Chondrocyte (in vitro differentiated cells): ENCODE results near the gene EHD2. TPM values are rescaled to one million over a fixed set of nuclear protein-coding genes. Genes with fewer than 3 reads are reported as not detected.
"Not testable (repeated sequence)": the region's sequence is repeated elsewhere in the genome, so short reads cannot be mapped to it uniquely, and the experiment has no call there.

Source experiments
- DNase-seq: peaks from one replicate; pipeline ENCODE4 v3.0.0; 2021; ENCODE audit warnings: mixed read lengths, low spot score
- H3K27ac Mint-ChIP-seq: one replicate; pipeline ENCODE4 v1.8.0; 2021; ENCODE audit warnings: mild to moderate bottlenecking, moderate library complexity, mixed read lengths; ENCODE audit not compliant: unreplicated experiment
- H3K27me3 Mint-ChIP-seq: 2 replicates; pipeline ENCODE4 v1.8.0; 2021; ENCODE audit warnings: low read depth, mixed read lengths
- H3K36me3 Mint-ChIP-seq: 2 replicates; pipeline ENCODE4 v1.8.0; 2021; ENCODE audit warnings: low read depth, mixed read lengths
- H3K4me1 Mint-ChIP-seq: 2 replicates; pipeline ENCODE4 v1.8.0; 2021; ENCODE audit warnings: low read depth, mild to moderate bottlenecking, mixed read lengths
- H3K4me3 Mint-ChIP-seq: one replicate; pipeline ENCODE4 v1.8.0; 2021; ENCODE audit warnings: mild to moderate bottlenecking, moderate library complexity, mixed read lengths; ENCODE audit not compliant: unreplicated experiment
- H3K9me3 Mint-ChIP-seq: 2 replicates; pipeline ENCODE4 v1.8.0; 2021; ENCODE audit warnings: low read depth, mixed read lengths
- CTCF ChIP-seq: fragments of 200-600 bp; sonication (generic); IDR thresholded peaks from 2 replicates; pipeline ENCODE4 v1.5.0; 2021; ENCODE audit warnings: antibody characterized with exemption, mild to moderate bottlenecking, moderate library complexity
- total RNA-seq: library from RNA; stranded (reverse); gene quantifications from 3 replicates; pipeline ENCODE4 v1.2.1, GENCODE V29; 2021

The EHD2 gene
- total RNA-seq, 1 donor from 2014 or later, result 493 TPM

GRCh38 chr19:47779524-47780214 lies 66.4 kb downstream of the EHD2 start:
- DNase-seq, result no peak
- peak overlapping the region; percentile 94 for H3K27ac Mint-ChIP-seq
- H3K4me3 Mint-ChIP-seq, result peak overlapping the region; percentile 98
- H3K36me3 Mint-ChIP-seq, result peaks cover 21% of the 10 kb centered on the region
- no peak for TF ChIP-seq CTCF
- no peaks in the 10 kb centered on the region for H3K27me3 Mint-ChIP-seq
- H3K9me3 Mint-ChIP-seq, result no peaks in the 10 kb centered on the region
- peaks cover 38% of the 10 kb centered on the region for H3K4me1 Mint-ChIP-seq

GRCh38 chr19:47780215-47780551 lies 67.0 kb downstream of the EHD2 start:
- H3K9me3 Mint-ChIP-seq, result no peaks in the 10 kb centered on the region
- H3K27ac Mint-ChIP-seq, result peak overlapping the region; percentile 94
- DNase-seq, result no peak
- H3K27me3 Mint-ChIP-seq, result no peaks in the 10 kb centered on the region
- H3K4me3 Mint-ChIP-seq, result peak overlapping the region; percentile 98
- H3K4me1 Mint-ChIP-seq, result peaks cover 38% of the 10 kb centered on the region
- no peak for TF ChIP-seq CTCF
- H3K36me3 Mint-ChIP-seq, result peaks cover 21% of the 10 kb centered on the region

GRCh38 chr19:47781590-47782262 lies 68.5 kb downstream of the EHD2 start:
- Mint-ChIP-seq H3K9me3 (no peaks in the 10 kb centered on the region), H3K4me1 (peaks cover 38% of the 10 kb centered on the region), H3K27me3 (no peaks in the 10 kb centered on the region), H3K36me3 (peaks cover 26% of the 10 kb centered on the region), H3K4me3 (peak overlapping the region; percentile 98), H3K27ac (peak overlapping the region; percentile 68)
- DNase-seq, result no peak
- TF ChIP-seq CTCF, result no peak

GRCh38 chr19:47786566-47786965 lies 73.3 kb downstream of the EHD2 start:
- H3K27me3 Mint-ChIP-seq, result no peaks in the 10 kb centered on the region
- no peak for DNase-seq
- no peak overlapping the region for H3K4me3 Mint-ChIP-seq
- H3K27ac Mint-ChIP-seq, result peak overlapping the region; percentile 41
- no peaks in the 10 kb centered on the region for H3K9me3 Mint-ChIP-seq
- no peak for TF ChIP-seq CTCF
- peaks cover 13% of the 10 kb centered on the region for H3K4me1 Mint-ChIP-seq
- peaks cover 21% of the 10 kb centered on the region for H3K36me3 Mint-ChIP-seq

- not testable (repeated sequence) for H3K4me3 Mint-ChIP-seq, H3K27me3 Mint-ChIP-seq, H3K4me1 Mint-ChIP-seq, DNase-seq, H3K27ac Mint-ChIP-seq, H3K9me3 Mint-ChIP-seq
- H3K36me3 Mint-ChIP-seq, result peaks cover 18% of the 10 kb centered on the region
These were observed 74.1 kb downstream of the EHD2 start for GRCh38 chr19:47787307-47787706.

- not testable (repeated sequence) for H3K27me3 Mint-ChIP-seq, H3K4me3 Mint-ChIP-seq, DNase-seq, H3K36me3 Mint-ChIP-seq, H3K9me3 Mint-ChIP-seq, H3K4me1 Mint-ChIP-seq
- H3K27ac Mint-ChIP-seq, result peak overlapping the region; percentile 17
These were observed 76.6 kb downstream of the EHD2 start for GRCh38 chr19:47789811-47790210.
